K562 (cell line): ENCODE results near the gene NTN1. TPM values are rescaled to one million over a fixed set of nuclear protein-coding genes. Genes with fewer than 3 reads are reported as not detected.

Experiments
- ATAC-seq: fragments of 200-7000 bp; cut with Tn5 transposase; 3 replicates; pipeline ENCODE4 v1.9.1; 2020; ENCODE audit warnings: moderate library complexity
- BruUV-seq: library from RNA; stranded (reverse); fragments of 400-500 nt; replicated peaks from 2 replicates; lab custom pipeline; 2021; lab: Mats Ljungman, UMichigan
- CTCF ChIA-PET: fragments of 300-600 bp; formaldehyde crosslinking; extraction: SDS; loops from one replicate; lab custom pipeline; 2021; ENCODE audit warnings: low intra/inter-chr PET ratio; lab: Yijun Ruan, JAX
- POLR2A ChIA-PET: fragments of 300-600, 350-650 bp; sonication (Branson Sonifier 250); formaldehyde crosslinking; extraction: SDS; loops from one replicate; lab custom pipeline; 2021; ENCODE audit warnings: antibody characterized with exemption, inconsistent platforms; lab: Yijun Ruan, JAX
- DNase-seq, 4 experiments: peaks; one replicate each; pipeline versions ENCODE4 v3.0.0 to v3.0.0-alpha.2; 2011 to 2018; ENCODE audit warnings: low spot score in 3 of 4, mixed read lengths in 3 of 4; ENCODE audit errors: extremely low read depth in 1 of 4
- FAIRE-seq: peaks from 2 replicates; lab custom pipeline; 2011; peaks lifted over from hg19 to GRCh38; lab: Jason Lieb, UNC
- H2AFZ ChIP-seq: 2 replicates; pipeline ENCODE4 v1.6.0; 2011; ENCODE audit warnings: low read depth, low read length, control low read depth, inconsistent platforms
- H3K27ac ChIP-seq: fragments of 200-600 bp; 3 replicates; pipeline ENCODE4 v1.8.0; 2011; ENCODE audit warnings: low read depth, mild to moderate bottlenecking, control low read depth, inconsistent platforms, low read length, moderate library complexity, mixed read lengths; ENCODE audit errors: extremely low read depth
- H3K27me3 ChIP-seq, 2 experiments: fragments of 300-600 bp in 1 of 2; 2 replicates in 1 of 2; 3 replicates in 1 of 2; pipeline versions ENCODE4 v1.6.0 to v1.8.0; 2011; ENCODE audit warnings: inconsistent platforms in 2 of 2, low read length in 2 of 2, mild to moderate bottlenecking in 1 of 2, mixed read lengths in 1 of 2, moderate library complexity in 1 of 2; ENCODE audit not compliant: control insufficient read depth in 2 of 2, insufficient read depth in 2 of 2
- H3K36me3 ChIP-seq: fragments of 300-600 bp; 3 replicates; pipeline ENCODE4 v1.8.0; 2011; ENCODE audit warnings: mild to moderate bottlenecking, low read length, inconsistent platforms; ENCODE audit not compliant: control insufficient read depth, insufficient read depth
- H3K4me1 ChIP-seq, 2 experiments: fragments of 200-600 bp in 1 of 2; replicated peaks in 1 of 2; 2 replicates in 1 of 2; 3 replicates in 1 of 2; pipeline versions ENCODE4 v1.5.1 to v1.8.0; 2011; ENCODE audit warnings: inconsistent platforms in 2 of 2, low read length in 2 of 2, mild to moderate bottlenecking in 1 of 2, mixed read lengths in 1 of 2, moderate library complexity in 1 of 2; ENCODE audit not compliant: control insufficient read depth in 2 of 2, insufficient read depth in 2 of 2
- H3K4me2 ChIP-seq: 2 replicates; pipeline ENCODE4 v1.6.1; 2011; ENCODE audit warnings: low read length, control low read depth, inconsistent platforms, mixed read lengths; ENCODE audit not compliant: insufficient read depth
- H3K4me3 ChIP-seq: fragments of 200-600 bp; sonication (generic), shearing (Covaris generic); 2 replicates; pipeline ENCODE4 v1.5.1; 2016; ENCODE audit warnings: control low read depth, inconsistent platforms
- H3K79me2 ChIP-seq: fragments of 200-600 bp; 3 replicates; pipeline ENCODE4 v1.8.0; 2011; ENCODE audit warnings: low read length, inconsistent platforms; ENCODE audit not compliant: control insufficient read depth, insufficient read depth
- H3K9ac ChIP-seq, 2 experiments: 2 replicates each; pipeline versions ENCODE4 v1.6.0 to v1.6.1; 2011; ENCODE audit warnings: low read depth in 2 of 2, low read length in 2 of 2, control low read depth in 1 of 2, inconsistent platforms in 1 of 2, mild to moderate bottlenecking in 1 of 2, mixed read lengths in 1 of 2; ENCODE audit not compliant: insufficient read depth in 1 of 2
- H3K9me1 ChIP-seq: one replicate; pipeline ENCODE4 v1.6.0; 2011; ENCODE audit warnings: inconsistent platforms, mild to moderate bottlenecking, low read length, moderate library complexity; ENCODE audit not compliant: control insufficient read depth, insufficient read depth
- H3K9me3 ChIP-seq: replicated peaks from 2 replicates; pipeline ENCODE4 v1.5.1; 2011; ENCODE audit warnings: low read depth, low read length, inconsistent platforms; ENCODE audit not compliant: control insufficient read depth, insufficient read depth
- H4K20me1 ChIP-seq: replicated peaks from 2 replicates; pipeline ENCODE4 v1.6.1; 2011; ENCODE audit warnings: low read length, inconsistent platforms, mixed read lengths; ENCODE audit not compliant: control insufficient read depth, insufficient read depth
- RFX5 ChIP-seq: IDR thresholded peaks from 2 replicates; pipeline ENCODE4 v1.6.1; 2011; ENCODE audit warnings: low read depth, mild to moderate bottlenecking, improper control_type of control experiment, low read length
- SMARCB1 ChIP-seq: IDR thresholded peaks from 2 replicates; pipeline ENCODE4 v1.6.1; 2011; ENCODE audit warnings: improper control_type of control experiment, low read depth; ENCODE audit not compliant: insufficient read length
- YBX1 ChIP-seq: fragments of 450-650 bp; IDR thresholded peaks from 2 replicates; pipeline ENCODE4 v1.7.1; 2016; ENCODE audit warnings: mild to moderate bottlenecking
- ZBTB7A ChIP-seq: IDR thresholded peaks from 2 replicates; pipeline ENCODE4 v1.6.1; 2011; ENCODE audit warnings: low read depth, mild to moderate bottlenecking, low read length, moderate library complexity, borderline replicate concordance; ENCODE audit not compliant: control insufficient read depth
- WGBS: fragments of 100-300 bp; shearing (Covaris generic); methylation state at CpG from one replicate; pipeline ENCODE4 v1.1.6; 2016; ENCODE audit warnings: low coverage, mixed read lengths; ENCODE audit not compliant: insufficient coverage; ENCODE audit errors: missing lambda C conversion rate; 5-methylcytosine and 5-hydroxymethylcytosine counted together
- in situ Hi-C: fragments of 300-500 bp; cut with MboI; formaldehyde crosslinking; loops from 4 replicates; pipeline ENCODE4 v1.15.0; 2018; ENCODE audit warnings: inconsistent platforms, mixed read lengths
- intact Hi-C: fragments of 100-400 bp; cut with micrococcal nuclease; formaldehyde crosslinking; loops from 2 replicates; pipeline ENCODE4 v1.14.2; 2022
- polyA plus RNA-seq, 8 experiments: library from polyadenylated mRNA; depleted of rRNA in 4 of 8; stranded (reverse) in 5 of 8; unstranded in 3 of 8; fragments of >200 nt; fragmentation: Nextera tagmentation in 2 of 8; fragmentation: Illumina TruSeq in 1 of 8; extraction: Ambion mirVana in 2 of 8; extraction: Trizol in 1 of 8; gene quantifications; 2 replicates each; pipeline versions ENCODE4 v1.2.1 to v1.2.3, GENCODE V29; 2011 to 2014; ENCODE audit warnings: inconsistent platforms in 1 of 8, missing spikeins in 1 of 8
- total RNA-seq, 7 experiments: library from RNA; depleted of rRNA in 6 of 7; stranded (reverse); fragments of >200 nt in 6 of 7; fragmentation: Illumina TruSeq in 2 of 7; extraction: Trizol in 2 of 7; gene quantifications; 2 replicates each; pipeline versions ENCODE4 v1.2.1 to v1.2.3, GENCODE V29; 2011 to 2021; ENCODE audit warnings: low replicate concordance in 1 of 7
- TF ChIP-seq, protein P1 (sequence below): fragments of 250-450 bp; sonication (Bioruptor Pico); IDR thresholded peaks from 2 replicates; pipeline ENCODE4 v1.8.0; 2021; ENCODE audit warnings: moderate library complexity, mild to moderate bottlenecking, inconsistent platforms

NTN1 gene
- total and polyA plus RNA-seq, 9 of the 15 experiments (the other 6 are each of a cell fraction or from before 2014, with no cell fraction given), result 0.02 TPM; not detected in 8

DNA sequence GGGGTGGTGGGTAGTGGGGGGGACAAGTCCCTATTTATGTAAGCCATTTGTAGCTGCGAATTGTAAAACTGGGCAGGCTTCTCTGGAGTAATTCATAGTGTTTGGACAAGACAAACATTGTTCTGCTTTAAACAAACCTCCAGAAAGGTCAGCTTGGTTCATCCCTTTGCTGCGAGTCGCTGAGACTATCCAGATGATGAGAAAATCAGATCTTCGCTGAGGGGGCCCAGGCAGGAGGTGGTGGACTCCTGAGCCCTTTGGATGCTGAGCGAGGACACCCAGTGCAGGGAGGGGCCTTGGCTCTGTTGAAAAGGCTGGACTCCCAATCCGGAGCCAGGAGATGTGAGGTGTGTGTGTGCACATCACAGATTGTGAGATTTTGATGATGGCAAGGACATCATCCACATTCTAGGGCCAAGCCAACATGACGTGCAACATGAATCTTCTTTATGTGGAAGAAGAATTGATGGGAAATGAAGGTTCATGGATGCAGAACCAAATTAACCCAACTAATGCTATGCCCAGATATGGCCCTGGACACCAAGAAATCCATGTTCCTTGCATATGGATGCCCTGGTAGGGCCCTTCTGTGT is 15.0 kb upstream of the NTN1 start:
- no peak for ATAC-seq
- Histone ChIP-seq H3K9me1 (no peaks in the 10 kb centered on the region), H3K9me3 (no peaks in the 10 kb centered on the region), H4K20me1 (no peaks in the 10 kb centered on the region), H3K4me3 (no peak overlapping the region), H3K79me2 (no peaks in the 10 kb centered on the region), H3K4me1 (no peaks in the 10 kb centered on the region), H3K27me3 (peaks cover 0 to 21% of the 10 kb centered on the region in 2 experiments; a peak in 2 of 5 replicates), H3K4me2 (no peak overlapping the region), H3K36me3 (no peaks in the 10 kb centered on the region), H2AFZ (no peak overlapping the region), H3K27ac (no peak overlapping the region), H3K9ac (no peak overlapping the region)
- no peak for DNase-seq
- POLR2A ChIA-PET, result no interaction called here
- BruUV-seq, result no TSS peak
- intact Hi-C loops (no loop called here), in situ Hi-C loops (no loop called here)
- TF ChIP-seq YBX1 (no peak), RFX5 (no peak), ZBTB7A (no peak), SMARCB1 (no peak)
- TF ChIP-seq, protein P1, sequence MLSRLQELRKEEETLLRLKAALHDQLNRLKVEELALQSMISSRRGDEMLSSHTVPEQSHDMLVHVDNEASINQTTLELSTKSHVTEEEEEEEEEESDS (CRISPR knock-in tag), result no peak
- CTCF ChIA-PET, result no interaction called here
- 0% methylated on average over 6 of the region's 7 CpGs for WGBS
- FAIRE-seq, result no peak
